HS-5 (cell line): ENCODE results near the gene DDX51.

Experiments used
- DNase-seq: peaks from one replicate; pipeline ENCODE4 v3.0.0-alpha.2; 2012; ENCODE audit warnings: low read depth

DDX51 gene

DNA sequence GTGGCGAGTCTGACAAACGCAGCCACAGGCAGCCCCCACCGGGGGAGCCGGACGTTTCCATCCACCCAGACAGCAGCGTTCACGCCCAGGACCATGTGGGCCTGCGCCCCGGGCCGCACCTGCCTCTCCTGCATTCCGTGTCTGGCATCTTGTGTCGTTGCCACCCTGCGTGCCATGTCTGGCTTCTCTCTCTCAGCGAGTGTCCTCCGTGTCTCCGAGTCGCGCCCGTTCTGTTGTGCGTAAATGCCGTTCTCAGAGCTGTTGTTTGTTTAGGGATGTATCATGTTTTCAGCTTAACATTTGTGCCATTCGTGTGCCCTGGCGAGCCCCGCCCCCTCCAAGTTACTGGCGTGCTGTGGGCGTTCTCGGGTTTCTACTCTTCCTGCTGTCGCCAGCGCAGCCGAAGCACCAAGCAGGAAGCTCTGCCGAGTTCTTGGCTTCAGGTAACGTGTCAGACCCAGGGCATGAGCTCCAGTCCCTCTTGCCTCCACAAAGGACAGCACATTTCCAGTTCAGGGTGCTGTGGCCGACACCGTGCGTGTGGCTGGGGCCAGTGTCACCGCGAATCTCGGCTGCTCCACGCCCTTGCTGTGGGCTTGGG is 34.8 kb upstream of the DDX51 start:
- no peak for DNase-seq

DNA sequence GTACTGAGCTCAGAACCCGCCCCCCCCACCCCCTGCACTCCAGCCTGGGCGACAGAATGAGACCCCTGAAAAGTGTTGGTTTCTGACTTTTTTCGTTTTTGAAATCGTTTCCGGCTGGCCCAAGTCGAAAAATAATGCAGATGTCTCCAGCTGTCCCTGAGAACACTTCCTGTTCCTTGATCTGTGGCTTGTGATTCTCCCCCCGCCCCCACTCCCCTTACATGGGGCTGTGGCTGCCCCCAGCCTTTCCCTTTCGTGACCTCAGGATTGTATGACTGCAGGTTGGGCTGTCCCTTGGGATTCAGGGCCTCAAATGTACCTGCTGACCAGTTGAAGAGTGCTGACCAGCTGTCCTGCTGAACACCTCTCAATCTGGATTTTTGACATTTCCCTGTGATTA is 34.2 kb upstream of the DDX51 start:
- DNase-seq: no peak

DNA sequence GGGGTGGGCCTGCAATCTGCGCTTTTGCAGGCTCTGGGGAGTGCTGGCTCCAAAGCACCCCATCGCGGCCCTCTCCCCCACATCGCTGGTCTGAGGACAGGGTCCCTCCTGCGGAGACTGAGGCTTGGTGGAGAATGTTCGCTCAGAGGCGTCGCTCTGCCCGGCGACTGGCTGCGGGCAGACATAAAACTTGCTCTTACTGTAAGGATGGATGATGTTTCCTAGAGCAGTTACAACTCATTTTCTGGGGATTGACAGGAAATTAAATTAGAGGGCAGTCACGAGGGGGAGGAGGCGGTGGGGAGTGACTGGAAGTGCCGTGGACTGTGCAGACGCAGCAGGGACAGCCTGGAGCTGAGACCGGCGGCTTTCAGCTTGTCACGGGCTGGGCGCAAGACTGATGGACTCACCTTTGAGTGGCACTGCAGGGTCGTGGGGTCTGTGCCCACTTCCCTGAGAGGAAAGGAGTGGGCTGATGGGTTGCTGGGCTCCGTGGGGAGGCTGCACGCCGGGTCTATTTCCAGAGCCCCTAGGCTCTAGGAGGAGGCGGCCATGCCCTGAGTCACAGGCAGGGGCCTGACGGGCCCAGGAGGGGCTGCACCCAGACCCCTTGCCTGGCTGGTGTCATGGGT is 32.9 kb upstream of the DDX51 start:
- DNase-seq: no peak

DNA sequence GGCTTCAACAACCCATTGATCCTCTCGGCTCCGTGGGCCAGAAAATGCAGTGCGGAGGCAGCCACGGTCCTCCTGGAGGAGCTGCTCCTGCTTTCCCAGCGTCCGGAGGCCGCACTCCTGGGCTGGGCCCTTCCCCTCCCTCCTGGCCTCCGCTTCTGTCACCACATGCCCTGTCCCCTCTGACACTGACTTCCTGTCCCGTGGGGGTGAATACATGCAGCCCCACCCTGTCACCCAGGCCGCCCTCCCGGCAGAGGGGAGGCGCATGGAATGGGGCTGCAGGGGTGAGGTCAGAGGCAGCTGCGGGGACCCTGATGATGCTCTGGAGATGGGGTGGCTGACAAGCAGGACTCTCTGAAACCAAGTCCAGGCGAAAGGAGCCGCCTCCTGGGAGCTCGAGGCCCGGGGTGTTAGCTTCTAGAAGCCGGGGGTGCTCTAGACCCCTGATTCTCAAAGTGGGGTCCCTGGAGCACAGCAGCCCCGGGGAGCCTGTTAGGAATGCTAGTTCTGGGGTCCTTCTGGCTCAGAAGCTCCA is 32.3 kb upstream of the DDX51 start:
- DNase-seq: no peak

DNA sequence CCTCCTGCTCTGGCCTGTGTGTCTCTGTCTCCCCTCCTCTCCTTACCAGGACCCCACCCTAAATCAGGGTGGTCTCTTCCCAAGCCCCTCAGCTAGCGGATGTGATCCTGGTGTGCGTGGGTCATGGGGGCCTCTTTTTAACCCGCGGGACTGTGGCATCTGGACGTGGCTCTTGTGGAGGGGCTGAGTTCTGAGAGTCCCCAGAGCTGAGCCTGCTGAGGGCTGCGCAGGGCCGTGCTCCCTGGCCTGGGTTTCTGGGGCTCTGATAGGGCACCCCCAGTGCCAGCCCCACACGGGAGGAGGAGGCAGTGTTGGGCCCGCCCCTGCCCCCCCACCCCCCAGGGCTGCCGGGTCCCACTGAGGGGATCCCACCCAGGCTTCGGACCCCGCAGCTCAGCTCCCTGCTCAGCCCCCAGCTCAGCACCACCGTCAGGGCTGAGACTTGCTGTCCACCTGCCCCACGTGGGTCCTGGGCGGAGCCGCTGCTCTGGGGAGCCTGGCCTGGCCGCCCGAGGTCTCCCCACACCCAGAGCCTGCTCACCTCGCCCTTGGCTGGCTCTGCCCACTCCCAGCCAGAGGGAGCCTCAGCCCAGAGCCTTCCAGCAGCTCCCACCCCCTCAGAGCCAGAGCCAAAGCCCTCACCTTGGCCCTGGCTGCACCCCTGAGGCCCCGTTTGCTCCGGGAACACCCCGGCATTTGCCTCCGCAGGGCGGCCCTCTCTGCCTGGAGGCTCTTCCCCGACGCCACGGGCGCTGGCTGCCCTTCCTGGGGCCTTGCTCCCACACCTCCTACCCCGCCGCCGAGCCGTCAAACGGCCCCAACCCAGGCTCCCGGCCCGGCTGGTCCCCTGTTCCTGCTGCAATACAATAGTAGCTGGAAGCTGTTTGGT is 31.6 kb upstream of the DDX51 start:
- DNase-seq: no peak

DNA sequence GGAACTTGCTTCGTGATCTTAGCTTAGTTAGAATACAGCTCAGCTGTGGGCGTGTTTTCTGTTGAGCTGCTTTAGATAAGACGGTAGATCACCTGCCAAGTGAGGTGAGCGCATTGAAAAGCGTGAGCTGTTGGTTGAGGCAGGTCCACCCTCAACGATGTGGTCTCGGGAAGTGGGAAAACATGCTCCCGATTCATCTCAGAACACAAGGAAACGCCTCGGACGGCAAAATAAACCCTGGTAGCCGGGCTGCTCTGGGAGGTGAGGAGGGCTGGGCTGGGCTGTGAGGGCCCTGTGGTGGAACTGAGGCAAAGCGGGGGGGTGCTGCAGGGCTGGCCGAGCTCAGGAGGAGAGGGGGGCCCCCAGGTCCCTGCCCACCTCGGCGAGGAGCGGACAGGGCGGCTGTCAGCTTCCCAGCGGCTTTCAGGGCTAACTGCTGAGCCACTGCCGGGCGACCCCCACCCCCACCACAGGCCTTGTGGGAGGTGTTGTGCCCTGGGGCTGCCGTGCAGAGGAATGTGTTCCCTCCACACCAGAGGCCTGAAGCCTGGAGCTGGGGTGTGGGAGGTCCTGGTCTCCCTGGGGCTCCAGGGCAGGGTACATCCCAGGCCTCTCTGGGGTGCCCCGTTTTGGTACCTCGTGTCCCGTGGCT is 30.8 kb upstream of the DDX51 start:
- DNase-seq: no peak

DNA sequence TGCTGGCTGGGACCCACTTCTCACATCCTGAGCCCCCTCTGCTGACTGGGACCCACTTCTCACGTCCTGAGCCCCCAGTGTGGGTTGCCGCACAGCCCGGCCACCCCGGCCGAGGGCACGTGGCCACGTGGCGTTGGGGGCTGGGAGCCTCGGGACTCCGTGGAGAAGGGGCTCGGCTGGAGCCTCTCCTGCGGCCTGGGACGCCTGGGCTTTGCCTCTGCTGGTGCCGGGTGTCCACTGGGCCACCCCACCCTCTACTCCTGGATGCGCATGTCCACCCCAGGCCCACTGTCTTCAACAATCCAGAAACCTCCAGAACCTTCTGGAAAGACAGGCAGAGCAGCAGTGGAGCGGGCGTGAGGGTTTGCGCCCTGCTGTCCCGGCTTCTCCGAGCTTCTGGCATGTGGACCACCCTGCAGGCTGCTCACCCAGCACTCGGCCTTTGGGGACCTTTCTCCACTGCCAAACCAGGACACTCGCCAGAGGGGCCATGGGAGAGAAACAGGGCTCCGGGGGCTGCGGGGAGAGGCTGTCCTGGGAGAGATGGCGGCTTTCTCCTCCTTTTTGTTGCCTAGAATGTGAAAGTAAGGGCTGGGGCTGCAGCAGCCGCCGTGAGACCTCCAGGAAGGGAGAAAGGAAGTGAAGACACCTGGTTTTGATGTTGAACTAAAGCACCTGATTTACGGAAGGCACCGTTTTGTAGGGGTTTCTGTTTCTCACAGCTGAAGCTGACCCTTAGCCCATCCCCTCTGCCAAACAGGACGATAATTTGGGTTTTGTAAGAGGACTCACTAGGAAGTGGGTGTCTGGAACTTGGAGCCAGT is 30.1 kb upstream of the DDX51 start:
- DNase-seq: no peak

DNA sequence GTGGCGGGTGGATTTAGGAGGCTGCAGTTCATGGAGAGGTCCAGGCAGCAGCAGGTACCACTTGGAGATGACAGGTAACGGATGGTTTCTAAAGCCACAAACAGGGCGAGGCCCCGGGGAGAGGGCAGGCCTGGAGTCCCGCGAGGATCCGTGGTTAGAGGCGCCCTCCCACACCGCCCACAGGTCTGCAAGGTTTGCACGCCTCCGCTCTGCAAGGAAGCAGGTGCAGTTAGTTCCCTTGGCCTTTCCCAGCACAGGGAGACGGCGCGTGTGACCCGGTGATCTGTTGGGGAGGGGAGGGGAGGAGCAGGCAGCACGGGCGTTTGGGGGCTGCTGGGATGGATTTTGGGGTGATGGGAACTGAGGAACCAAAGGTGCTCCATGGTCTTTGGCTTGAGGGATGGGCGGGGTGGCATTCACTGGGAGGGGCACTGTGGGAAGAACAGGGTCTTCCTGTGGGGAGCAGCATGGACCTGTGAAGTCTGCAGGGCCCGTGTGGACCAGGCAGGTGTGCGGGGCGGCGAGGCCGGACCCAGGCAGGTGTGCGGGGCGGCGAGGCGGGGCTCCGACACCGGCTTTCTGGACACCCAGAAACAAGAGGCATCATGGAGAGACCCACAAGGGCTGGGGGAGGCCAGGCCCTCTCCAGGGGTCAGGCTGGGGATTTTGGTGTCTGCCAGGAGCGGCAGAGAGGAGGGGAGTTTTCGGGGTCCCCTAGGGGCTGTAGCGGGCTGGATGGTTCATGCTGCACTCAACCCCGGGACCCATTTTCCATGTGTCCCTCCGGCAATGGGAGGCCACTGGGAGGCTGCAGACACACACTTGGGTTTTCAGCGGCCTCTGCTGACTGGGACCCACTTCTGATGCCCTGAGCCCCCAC is 29.3 kb upstream of the DDX51 start:
- DNase-seq: no peak

DNA sequence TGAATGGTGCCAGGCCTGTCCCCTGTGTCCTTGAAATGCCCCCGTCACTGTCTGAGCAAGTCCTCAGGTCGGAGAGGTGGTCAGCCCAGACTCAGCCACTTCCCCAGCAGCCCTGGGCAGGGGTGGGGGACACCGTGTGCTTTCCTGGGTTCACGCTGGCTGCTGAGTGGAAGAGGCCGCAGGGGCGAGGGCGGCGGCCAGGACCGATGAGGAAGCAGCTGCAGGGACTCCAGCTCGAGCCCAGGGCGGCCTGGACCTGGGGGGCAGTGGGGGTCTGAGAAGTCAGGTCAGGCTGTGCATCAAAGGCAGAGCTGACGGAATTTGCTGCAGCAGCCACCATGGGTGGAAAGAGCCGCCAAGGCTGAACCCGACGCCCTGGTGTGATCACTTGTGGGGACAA is 28.5 kb upstream of the DDX51 start:
- DNase-seq: no peak

DNA sequence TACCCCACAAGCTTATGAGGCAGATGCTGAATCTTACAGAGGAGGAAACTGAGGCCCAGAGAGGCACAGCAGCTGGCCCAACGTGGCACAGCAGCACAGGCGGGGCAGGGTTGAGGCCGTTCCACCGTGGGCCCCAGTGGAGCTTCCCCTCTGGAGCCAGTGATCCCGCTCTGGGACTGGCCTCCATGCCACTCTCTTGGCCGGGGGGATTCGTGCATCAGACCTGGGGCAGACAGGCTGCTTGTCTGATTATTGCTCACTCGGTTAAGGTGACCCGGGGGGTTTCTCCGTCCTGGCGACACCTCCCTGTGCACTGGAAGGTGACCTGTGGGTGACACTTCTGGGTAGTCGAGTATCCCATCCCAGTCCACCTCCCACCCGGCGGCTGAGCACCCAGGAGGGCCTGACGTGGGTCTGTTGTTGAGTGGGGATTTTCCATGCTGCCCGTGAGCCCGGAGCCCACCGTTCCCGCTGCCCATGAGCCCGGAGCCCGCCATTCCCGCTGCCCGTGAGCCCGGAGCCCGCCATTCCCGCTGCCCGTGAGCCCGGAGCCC is 27.9 kb upstream of the DDX51 start:
- DNase-seq: no peak

DNA sequence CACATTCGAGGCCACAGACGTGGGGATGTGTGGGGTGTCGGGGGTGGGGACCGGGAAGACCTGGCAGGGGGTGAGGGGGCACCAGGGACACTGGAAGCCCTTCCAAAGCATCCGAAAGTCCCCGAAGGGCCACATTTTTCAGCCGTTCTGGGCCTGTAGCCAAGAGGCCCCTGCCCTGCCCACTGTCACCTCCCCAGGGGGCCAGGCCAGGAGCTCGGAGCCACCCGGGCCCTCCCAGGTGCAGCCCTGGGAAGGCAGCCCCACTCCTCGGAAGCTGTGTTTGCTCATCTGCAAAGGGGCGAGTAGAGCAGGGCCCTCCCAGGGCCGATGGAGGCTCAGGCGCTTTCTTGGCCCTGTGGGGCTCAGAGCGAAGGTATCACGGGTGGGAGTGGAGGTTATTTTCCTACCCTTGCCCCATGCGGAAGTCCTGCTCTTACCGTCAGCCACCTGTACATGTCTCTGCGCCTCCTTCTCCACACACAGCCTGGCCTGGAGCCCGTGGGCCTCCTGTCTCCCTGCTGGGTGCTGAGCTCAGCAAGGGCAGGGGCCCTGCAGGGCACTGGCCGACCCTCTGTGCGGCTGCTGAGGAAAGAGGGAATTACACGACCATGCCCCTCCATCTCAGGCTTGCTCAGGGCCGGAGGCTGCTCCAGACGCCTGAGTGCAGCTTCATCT is 27.3 kb upstream of the DDX51 start:
- DNase-seq: no peak

DNA sequence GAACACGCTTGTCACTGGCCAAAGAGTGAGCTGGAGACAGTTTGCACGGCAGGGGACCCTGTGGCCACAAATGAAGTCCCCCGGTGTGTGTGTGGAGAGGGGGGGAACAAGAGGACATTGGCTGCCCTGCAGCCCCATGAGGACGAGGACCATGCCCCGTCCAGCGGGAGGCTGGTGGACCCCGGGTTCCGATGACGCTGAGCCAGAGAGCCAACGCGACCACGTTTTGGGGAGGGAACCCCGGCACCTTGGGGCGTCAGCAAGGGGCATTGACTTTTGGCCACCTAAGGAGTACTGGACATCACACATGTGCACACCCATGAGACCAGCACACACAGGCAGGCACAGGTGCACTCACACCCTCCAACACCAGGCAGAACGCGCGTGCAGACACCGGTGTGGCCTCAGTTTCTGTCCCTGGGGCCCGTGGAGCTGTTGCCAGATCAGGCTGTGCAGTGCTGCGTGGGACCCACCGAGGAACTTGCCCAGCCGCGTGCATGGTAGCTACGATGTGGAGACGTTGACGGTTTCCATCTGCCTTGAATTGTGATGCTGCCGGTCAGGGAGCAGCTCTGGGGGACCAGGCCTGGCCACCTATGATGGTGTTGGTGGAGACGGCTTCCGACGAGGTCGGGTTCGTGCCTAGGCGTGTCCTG is 26.6 kb upstream of the DDX51 start:
- no peak for DNase-seq

DNA sequence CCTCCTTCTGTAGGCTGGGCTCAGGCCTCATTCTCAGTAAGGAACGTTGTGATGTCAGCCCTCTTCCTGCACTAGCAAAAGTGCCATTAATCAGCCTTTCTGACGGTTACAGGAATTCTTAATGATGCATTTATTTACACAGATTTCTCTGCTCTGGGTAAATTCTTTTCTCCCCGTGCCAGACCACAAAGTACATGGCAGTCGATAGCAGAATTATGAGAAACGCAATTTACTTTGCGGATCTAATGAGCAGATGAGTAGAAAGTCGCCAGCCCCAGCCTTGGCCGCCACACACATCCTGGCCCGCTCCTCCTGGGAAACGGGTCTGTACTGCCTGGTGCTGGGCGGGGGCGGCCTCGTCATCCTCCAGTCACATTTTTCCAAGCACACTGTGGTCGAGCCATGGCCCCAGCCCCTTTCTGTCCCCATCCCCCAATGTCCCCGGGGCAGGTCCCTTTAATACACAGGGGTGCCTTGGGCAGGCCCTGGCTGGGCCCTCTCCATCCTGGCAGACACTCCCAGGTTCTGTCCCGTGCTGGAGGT is 26.0 kb upstream of the DDX51 start:
- DNase-seq: no peak

DNA sequence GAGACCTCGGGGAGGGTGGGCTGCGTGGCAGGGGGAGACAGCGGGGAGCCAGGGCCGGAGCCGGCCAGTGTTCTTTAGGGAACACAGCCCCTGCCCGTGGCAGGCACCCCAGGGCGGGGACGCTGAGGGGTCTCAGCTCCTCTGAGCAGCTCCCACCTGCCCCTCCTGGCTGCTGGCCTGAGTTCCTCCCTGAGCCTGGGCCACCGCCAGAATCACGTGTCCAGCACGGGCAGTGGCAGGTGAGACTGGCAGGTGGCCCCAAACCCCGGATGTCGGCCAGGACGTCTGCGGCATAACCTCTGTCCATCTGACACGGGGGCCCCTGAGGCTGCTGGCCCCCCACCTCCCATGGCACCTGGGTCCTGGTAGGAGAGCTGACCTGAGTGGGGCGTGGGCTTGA is 25.3 kb upstream of the DDX51 start:
- no peak for DNase-seq

DNA sequence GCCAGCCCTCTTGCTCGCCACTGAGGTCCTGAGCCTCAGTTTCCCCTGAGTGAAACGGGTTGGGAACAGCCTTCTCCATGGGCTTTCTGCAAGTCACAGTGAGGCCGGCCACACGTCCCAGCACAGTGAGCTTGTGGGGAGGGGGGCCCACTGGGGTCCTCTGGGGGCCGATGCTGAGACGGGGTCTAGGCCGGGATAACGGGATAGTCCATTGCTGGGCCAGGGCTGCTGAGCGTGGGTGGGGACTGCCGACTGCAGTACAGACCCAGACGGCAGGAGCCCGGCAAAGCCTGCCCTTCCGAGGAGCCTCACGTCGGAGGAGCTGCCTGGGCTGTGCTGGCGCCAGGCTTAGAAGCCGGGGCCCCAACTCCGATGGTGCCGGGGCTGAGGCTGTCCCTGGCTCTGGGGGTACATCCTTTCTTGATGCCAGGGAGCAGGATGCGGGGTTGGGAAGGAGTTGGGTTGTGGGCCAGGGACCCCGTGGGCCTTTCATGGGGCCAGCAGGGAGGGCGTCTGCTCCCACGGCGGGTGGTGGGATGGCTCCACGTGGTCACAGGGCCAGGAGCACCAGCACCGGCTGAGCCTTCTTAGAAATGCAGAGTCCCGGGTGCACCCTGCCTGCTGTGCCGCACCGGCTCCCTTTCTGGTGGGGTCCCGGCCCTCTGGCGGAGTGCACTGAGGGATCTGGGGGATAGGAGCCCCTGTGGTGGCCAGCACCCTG is 24.4 kb upstream of the DDX51 start:
- no peak for DNase-seq

DNA sequence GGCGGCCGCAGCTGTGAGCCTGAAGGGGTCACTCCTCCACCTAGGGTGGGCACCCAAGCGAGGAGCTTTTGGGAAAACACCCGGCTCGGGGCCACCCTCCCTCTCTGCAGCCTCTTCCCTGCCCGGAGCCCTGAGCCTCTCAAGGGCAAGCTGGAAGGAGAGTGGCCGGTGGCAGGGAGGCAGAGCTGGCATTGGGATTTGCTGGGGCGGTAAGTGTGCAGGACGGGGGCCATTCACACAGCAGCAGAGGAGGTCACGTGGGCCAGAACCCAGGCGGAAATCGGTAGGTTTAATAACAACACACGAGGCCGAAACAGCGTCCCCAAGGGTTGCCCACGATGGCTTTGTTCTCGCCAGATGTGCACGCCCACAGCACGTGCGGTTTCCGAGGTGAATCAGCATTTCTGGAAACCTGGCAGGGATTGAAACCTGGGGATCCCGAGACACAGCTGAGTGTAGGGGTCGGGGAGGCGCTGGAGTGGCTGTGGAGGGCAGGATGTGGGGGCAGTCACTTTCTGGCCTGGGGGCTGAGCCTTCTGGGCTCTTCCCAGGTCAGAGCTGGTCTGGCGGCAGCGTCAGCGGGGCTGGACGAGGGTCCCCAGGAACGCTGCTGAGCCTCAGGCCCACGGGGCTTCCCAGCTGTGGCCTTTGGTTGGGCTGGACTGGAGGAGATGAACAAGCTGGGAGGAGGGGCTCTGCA is 23.6 kb upstream of the DDX51 start:
- no peak for DNase-seq

DNA sequence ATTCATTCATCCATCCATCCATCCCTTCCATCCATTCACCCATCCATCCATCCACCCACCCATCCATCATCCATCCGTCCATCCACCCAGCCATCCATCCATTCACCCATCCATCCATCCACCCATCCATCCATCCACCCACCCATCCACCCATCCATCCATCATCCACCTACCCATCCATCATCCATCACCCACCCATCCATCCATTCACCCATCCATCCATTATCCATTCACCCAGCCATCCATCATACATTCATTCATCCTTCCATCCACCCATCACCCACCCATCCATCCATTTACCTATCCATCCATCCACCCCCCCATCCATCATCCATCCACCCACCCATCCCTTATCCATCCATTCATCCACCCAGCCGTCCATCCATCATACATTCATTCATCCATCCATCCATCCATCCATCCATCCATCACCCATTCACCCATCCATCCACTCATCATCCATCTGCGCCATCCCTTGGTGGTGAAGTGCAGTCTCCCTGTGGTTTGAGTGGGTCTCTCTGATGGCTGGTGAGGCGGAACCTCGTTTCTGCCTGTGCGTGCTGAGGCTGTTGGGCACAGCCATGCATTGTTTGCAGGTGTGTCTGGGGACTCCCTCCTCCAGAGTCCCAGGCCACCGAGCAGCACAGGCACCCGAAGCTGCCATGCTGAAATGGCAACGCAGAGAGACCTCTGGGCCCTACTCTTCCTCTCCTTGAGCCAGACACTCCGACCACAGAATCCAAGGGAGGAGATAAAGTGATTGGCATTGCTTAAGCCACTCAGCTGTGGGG is 22.9 kb upstream of the DDX51 start:
- DNase-seq: no peak
